ENCODE measurements around the gene FMNL1.

DNA sequence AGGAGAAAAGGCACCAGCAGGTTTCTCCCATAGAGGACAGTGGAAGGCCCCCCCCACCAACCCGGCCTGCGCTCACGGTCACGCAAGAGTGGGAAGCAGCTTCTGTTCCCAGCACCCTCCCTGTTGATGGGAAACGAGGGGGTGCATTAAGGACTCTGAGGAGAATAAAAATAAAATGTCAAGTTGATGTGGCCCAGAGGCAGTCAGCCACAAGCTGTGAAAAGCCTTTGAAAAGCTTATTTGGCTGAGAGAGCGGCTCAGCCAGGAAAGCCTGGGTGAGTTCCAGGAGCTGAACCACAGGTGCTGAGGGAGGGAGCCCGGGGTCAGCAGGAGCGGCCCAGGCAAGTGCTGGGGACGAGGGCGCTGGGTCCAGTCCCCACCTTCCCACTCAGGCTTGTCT, 67.1 kb downstream of the FMNL1 start:
- TF ChIP-seq, protein P1, sequence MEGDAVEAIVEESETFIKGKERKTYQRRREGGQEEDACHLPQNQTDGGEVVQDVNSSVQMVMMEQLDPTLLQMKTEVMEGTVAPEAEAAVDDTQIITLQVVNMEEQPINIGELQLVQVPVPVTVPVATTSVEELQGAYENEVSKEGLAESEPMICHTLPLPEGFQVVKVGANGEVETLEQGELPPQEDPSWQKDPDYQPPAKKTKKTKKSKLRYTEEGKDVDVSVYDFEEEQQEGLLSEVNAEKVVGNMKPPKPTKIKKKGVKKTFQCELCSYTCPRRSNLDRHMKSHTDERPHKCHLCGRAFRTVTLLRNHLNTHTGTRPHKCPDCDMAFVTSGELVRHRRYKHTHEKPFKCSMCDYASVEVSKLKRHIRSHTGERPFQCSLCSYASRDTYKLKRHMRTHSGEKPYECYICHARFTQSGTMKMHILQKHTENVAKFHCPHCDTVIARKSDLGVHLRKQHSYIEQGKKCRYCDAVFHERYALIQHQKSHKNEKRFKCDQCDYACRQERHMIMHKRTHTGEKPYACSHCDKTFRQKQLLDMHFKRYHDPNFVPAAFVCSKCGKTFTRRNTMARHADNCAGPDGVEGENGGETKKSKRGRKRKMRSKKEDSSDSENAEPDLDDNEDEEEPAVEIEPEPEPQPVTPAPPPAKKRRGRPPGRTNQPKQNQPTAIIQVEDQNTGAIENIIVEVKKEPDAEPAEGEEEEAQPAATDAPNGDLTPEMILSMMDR (IDR thresholded peaks at IDR 0.05): no peak
- no peak for TF ChIP-seq POLR2A (IDR thresholded peaks at IDR 0.05)
